GM18868 (cell line): ENCODE data around the gene ATL3.
"Not testable (repeated sequence)": the region's sequence is repeated elsewhere in the genome, so short reads cannot be mapped to it uniquely, and the experiment has no call there.

Experiments
- ATAC-seq: cut with Tn5 transposase; IDR thresholded peaks from one replicate; pipeline ENCODE4 v1.9.1; 2021; ENCODE audit warnings: mild to moderate bottlenecking, moderate library complexity; ENCODE audit not compliant: unreplicated experiment

ATL3 gene

GRCh38 chr11:63595296-63595695 lies 75.9 kb downstream of the ATL3 start:
- ATAC-seq: no peak

GRCh38 chr11:63592975-63593395 lies 78.2 kb downstream of the ATL3 start:
- no peak for ATAC-seq

DNA sequence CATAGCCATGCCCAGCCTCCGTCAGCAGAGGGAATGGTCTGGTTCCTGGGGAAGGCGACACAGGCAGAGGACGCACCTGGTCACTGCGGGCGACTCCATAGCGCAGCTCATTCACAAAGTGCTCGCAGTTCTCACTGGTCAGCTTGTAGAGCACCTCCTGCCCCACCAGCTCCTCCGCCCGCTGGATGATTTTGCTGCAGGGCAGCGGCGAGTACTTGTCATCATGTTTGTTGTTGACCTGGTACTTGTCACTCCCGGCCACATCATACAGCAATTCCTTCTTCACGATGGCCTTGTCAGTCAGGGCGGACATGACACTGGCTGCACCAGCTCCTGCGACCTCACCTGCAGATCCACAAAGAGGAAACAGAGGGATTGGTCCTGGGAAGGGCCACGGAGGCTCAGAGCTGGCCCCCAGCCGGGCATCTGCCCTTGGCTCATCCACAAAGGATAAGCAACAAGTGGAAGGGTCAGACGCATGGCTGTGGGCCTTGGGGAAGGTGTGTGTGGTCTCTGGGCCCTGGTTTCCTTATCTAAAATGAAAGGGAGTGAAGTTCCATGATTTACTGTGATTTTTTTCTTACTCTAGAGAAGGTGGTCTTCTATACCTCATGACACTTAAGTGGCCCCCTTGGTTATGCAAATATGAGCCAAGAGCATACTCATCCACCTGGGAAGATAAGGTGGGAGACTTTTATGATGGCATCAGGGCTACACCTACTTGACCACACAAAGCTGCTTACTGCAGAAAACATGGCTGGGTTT lies 81.0 kb downstream of the ATL3 start:
- no peak for ATAC-seq

DNA sequence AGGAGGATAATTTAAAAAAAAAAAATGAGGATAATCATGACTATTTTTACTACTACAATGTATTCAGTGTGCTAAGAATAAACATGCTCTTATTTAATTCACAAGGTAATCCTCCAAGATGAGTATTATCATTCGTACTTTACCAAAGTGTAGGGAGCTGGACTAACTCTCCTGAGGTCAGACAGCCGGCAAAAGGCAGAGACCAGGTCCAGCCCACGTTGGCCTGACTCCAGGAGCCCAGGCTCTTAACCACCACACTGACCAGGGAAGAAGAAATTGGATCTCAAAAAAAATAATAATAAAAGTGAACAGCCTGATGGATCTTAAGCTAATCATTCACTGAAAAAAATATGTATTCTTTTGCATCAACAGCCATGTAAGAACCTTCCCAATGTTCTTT lies 82.2 kb downstream of the ATL3 start:
- ATAC-seq: no peak

DNA sequence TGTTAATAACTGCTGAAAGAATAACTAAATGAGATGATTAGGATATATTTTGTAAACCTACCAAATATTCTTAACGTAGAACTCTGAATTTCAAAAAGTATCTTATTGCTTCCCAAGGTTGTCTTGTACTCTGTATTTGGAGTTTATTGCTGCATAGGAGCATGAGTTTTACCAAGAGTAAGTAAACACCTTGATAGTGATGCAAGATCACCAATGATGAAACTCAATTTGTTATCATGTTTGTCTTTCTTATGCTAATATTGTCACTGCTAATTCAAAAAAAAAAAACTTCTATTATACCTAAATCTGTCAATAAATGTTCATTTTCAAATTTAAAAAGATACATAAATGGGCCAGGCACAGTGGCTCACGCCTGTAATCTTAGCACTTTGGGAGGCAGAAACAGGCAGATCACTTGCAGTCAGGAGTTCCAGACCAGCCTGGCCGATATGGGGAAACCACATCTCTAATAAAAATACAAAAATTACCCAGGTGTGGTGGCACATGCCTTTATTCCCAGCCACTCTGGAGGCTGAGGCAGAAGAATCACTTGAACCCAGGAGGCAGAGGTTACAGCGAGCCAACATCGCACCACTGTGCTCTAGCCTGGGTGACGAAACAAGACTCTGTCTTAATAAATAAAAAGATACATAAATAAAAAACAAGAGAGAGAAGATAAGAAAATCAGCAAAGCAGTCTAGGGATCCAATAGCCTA lies 84.6 kb downstream of the ATL3 start:
- no peak for ATAC-seq

DNA sequence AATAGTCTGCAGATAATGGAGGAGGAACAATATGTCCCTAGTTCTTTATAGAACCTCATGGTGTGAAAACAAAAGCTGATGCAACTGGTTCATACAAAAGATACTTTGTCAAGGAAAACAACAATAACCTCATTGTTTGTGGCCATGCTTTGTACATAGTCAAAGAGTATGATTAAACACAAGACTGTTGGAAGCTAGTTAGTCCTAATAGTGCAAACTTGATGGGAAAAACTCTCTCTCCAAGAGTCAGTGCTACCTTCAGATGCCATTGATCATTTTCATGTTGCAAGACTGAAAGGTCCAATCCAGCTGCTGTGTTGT lies 87.9 kb downstream of the ATL3 start:
- no peak for ATAC-seq

DNA sequence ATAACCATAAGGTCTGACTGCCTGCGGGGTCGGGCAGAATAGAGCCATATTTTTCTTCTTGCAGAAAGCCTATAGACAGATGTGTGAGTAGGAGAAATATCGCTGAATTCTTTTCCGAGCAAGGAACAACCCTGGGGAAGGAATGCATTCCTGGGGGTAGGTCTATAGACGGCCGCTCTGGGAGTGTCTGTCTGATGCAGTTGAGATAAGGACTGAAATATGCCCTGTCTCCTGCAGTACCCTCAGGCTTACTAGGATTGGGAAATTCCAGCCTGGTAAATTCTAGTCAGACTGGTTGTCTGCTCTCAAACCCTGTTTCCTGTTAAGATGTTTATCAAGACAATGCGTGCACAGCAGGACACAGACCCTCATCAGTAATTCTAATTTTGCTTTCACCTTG lies 90.0 kb downstream of the ATL3 start:
- not testable (repeated sequence) for ATAC-seq

DNA sequence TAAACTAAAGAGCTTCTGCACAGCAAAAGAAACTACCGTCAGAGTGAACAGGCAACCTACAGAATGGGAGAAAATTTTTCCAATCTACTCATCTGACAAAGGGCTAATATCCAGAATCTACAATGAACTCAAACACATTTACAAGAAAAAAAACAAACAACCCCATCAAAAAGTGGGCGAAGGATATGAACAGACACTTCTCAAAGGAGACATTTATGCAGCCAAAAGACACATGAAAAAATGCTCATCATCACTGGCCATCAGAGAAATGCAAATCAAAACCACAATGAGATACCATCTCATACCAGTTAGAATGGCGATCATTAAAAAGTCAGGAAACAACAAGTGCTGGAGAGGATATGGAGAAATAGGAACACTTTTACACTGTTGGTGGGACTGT lies 92.3 kb downstream of the ATL3 start:
- ATAC-seq: not testable (repeated sequence)

- no peak for ATAC-seq
These were observed 96.1 kb downstream of the ATL3 start for GRCh38 chr11:63574856-63575602.
